Omental fat pad (tissue), 4 donors: ENCODE results near the gene FAM107B. TPM values are rescaled to one million over a fixed set of nuclear protein-coding genes. Genes with fewer than 3 reads are reported as not detected.

ENCODE experiments used
- ATAC-seq: fragments of 150-250 bp; one replicate; pipeline ENCODE4 v1.9.1; 2016; ENCODE audit warnings: mild to moderate bottlenecking, moderate library complexity; ENCODE audit not compliant: low FRiP score
- DNase-seq: peaks from one replicate; pipeline ENCODE4 v3.0.0-alpha.2; 2019; ENCODE audit warnings: low spot score
- CTCF ChIP-seq, 3 donors: fragments of 450-650 bp; IDR thresholded peaks; one replicate each; pipeline ENCODE4 v1.5.1; 2016 to 2017; ENCODE audit warnings: antibody characterized with exemption in 3 of 3, mild to moderate bottlenecking in 3 of 3, moderate library complexity in 2 of 3
- total RNA-seq, 4 donors: library from RNA; depleted of rRNA; stranded (reverse); fragments of >200 nt; gene quantifications; one replicate each; pipeline ENCODE4 v1.1.0, GENCODE V29; 2016

FAM107B gene
- total RNA-seq, 4 donors from 2014 or later, result 27.3 to 77.5 (median 53.7) TPM

- ATAC-seq (no peak), DNase-seq (no peak)
- no peak for TF ChIP-seq CTCF (IDR thresholded peaks at IDR 0.05)
Measured at GRCh38 chr10:14776546-14776945, 1.8 kb upstream of the FAM107B start.

GRCh38 chr10:14775656-14776055 is 959 bp upstream of the FAM107B start:
- no peak for TF ChIP-seq CTCF (IDR thresholded peaks at IDR 0.05)
- DNase-seq (no peak), ATAC-seq (no peak)

GRCh38 chr10:14774214-14774580 is 500 bp downstream of the FAM107B start:
- no peak for ATAC-seq
- no peak for TF ChIP-seq CTCF (IDR thresholded peaks at IDR 0.05)
- no peak for DNase-seq

- DNase-seq, result no peak
- TF ChIP-seq CTCF (IDR thresholded peaks at IDR 0.05), result no peak
- no peak for ATAC-seq
Measured at GRCh38 chr10:14773551-14774213, 1.0 kb downstream of the FAM107B start.

GRCh38 chr10:14772399-14772798 is 2.3 kb downstream of the FAM107B start:
- DNase-seq, result no peak
- no peak for TF ChIP-seq CTCF (IDR thresholded peaks at IDR 0.05)
- ATAC-seq, result no peak

GRCh38 chr10:14770927-14771326 is 3.8 kb downstream of the FAM107B start:
- DNase-seq, result no peak
- no peak for TF ChIP-seq CTCF (IDR thresholded peaks at IDR 0.05)
- ATAC-seq, result no peak

GRCh38 chr10:14761372-14761771 is 13.3 kb downstream of the FAM107B start:
- no peak for TF ChIP-seq CTCF (IDR thresholded peaks at IDR 0.05)
- DNase-seq (no peak), ATAC-seq (no peak)
